Gastrocnemius medialis (tissue), 4 donors: ENCODE measurements around the gene SULT1C3. TPM values are rescaled to one million over a fixed set of nuclear protein-coding genes. Genes with fewer than 3 reads are reported as not detected.
A peak's percentile ranks its signal among the peaks of the same experiment; 100 is the strongest.

Experiments
- ATAC-seq, 2 donors: fragments of 150-250 bp; one replicate each; pipeline ENCODE4 v1.9.1; 2016
- DNase-seq, 2 donors: peaks; one replicate each; pipeline ENCODE4 v3.0.0-alpha.2; 2019
- H3K27ac ChIP-seq, 4 donors: fragments of 200-600 bp; sonication (generic); 1 replicate in 1 of 4; 2 replicates in 3 of 4; pipeline ENCODE4 v1.5.1; 2016 to 2018; ENCODE audit warnings: mild to moderate bottlenecking in 2 of 4, moderate library complexity in 1 of 4
- H3K27me3 ChIP-seq, 3 donors: fragments of 200-600 bp; sonication (generic) in 2 of 3; 1 replicate in 1 of 3; 2 replicates in 2 of 3; pipeline versions ENCODE4 v1.5.1 to v1.6.0; 2016 to 2019; ENCODE audit warnings: mild to moderate bottlenecking in 1 of 3, moderate library complexity in 1 of 3
- H3K36me3 ChIP-seq, 2 donors: fragments of 200-600 bp; sonication (generic) in 1 of 2; one replicate each; pipeline ENCODE4 v1.5.1; 2017 to 2018
- H3K4me1 ChIP-seq, 2 donors: fragments of 200-600 bp; sonication (generic) in 1 of 2; one replicate each; pipeline ENCODE4 v1.5.1; 2016 to 2017; ENCODE audit warnings: mild to moderate bottlenecking in 2 of 2
- H3K4me3 ChIP-seq, 4 donors: fragments of 200-600 bp; sonication (generic) in 3 of 4; 1 replicate in 1 of 4; 2 replicates in 3 of 4; pipeline ENCODE4 v1.5.1; 2016 to 2019; ENCODE audit warnings: mild to moderate bottlenecking in 2 of 4
- H3K9me3 ChIP-seq, 3 donors: fragments of 200-600 bp; sonication (generic) in 2 of 3; 1 replicate in 1 of 3; 2 replicates in 2 of 3; pipeline ENCODE4 v1.5.1; 2016 to 2019
- POLR2A ChIP-seq, 2 donors: fragments of 450-650 bp; IDR thresholded peaks; one replicate each; pipeline ENCODE4 v1.6.1; 2017; ENCODE audit warnings: antibody characterized with exemption in 2 of 2, mild to moderate bottlenecking in 2 of 2, moderate library complexity in 2 of 2
- in situ Hi-C, 4 donors: fragments of 200-750 bp; cut with MboI; loops; one replicate each; pipeline versions ENCODE4 v1.15.0 to v1.8.0; 2017; ENCODE audit warnings: low sequenced_read_pairs in 4 of 4
- intact Hi-C: fragments of 100-400 bp; cut with DNase I; formaldehyde crosslinking; loops from one replicate; pipeline ENCODE4 v1.15.1; 2023; ENCODE audit warnings: low total_unique reads
- total RNA-seq, 4 donors: library from RNA; depleted of rRNA; stranded (reverse); fragments of >200 nt; gene quantifications; one replicate each; pipeline versions ENCODE4 v1.1.0 to v1.2.3, GENCODE V29; 2016
- TF ChIP-seq, protein P1 (sequence below), 5 experiments: fragments of 450-650 bp in 3 of 5; fragments of 200-600 bp in 2 of 5; sonication (generic) in 2 of 5; IDR thresholded peaks in 4 of 5; conservative IDR thresholded peaks in 1 of 5; 1 replicate in 4 of 5; 2 replicates in 1 of 5; pipeline ENCODE4 v1.5.1; 2016 to 2019; ENCODE audit warnings: antibody characterized with exemption in 5 of 5, mild to moderate bottlenecking in 3 of 5, moderate library complexity in 3 of 5

SULT1C3 gene
- total RNA-seq, 4 donors from 2014 or later: not detected

GRCh38 chr2:108266218-108266617 is 26.4 kb downstream of the SULT1C3 start:
- Histone ChIP-seq H3K27ac (no peak overlapping the region), H3K27me3 (no peaks in the 10 kb centered on the region), H3K4me3 (no peak overlapping the region), H3K4me1 (no peaks in the 10 kb centered on the region), H3K9me3 (no peaks in the 10 kb centered on the region), H3K36me3 (no peaks in the 10 kb centered on the region)
- in situ Hi-C loops: no loop called here
- intact Hi-C loops: no loop called here
- ATAC-seq (no peak), DNase-seq (no peak)
- no peak for TF ChIP-seq POLR2A (IDR thresholded peaks at IDR 0.05)
- TF ChIP-seq, protein P1, sequence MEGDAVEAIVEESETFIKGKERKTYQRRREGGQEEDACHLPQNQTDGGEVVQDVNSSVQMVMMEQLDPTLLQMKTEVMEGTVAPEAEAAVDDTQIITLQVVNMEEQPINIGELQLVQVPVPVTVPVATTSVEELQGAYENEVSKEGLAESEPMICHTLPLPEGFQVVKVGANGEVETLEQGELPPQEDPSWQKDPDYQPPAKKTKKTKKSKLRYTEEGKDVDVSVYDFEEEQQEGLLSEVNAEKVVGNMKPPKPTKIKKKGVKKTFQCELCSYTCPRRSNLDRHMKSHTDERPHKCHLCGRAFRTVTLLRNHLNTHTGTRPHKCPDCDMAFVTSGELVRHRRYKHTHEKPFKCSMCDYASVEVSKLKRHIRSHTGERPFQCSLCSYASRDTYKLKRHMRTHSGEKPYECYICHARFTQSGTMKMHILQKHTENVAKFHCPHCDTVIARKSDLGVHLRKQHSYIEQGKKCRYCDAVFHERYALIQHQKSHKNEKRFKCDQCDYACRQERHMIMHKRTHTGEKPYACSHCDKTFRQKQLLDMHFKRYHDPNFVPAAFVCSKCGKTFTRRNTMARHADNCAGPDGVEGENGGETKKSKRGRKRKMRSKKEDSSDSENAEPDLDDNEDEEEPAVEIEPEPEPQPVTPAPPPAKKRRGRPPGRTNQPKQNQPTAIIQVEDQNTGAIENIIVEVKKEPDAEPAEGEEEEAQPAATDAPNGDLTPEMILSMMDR (IDR thresholded peaks at IDR 0.05 in 4 of 5, conservative IDR thresholded peaks at IDR 0.05 in 1 of 5): no peak

DNA sequence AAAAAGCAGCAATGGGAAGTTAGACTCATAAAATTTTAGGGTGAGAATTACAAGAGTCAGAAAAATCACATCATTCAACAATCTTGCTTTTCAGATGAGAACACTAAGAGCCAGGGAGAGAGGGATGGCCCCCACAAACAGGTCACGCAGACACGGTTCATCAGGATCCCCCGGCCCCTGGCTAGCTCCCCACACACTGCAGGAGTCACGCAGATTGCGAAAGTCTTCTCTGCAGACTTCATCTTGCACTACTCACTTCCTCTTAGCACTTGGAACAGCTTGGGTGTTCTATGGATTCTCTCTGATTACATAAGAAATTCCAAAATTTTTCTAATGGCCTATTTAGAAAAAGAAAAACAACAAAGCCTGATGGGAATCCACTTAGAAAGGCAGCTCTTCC is 27.3 kb downstream of the SULT1C3 start:
- intact Hi-C loops: no loop called here
- Histone ChIP-seq H3K4me3 (no peak overlapping the region), H3K36me3 (no peaks in the 10 kb centered on the region), H3K27ac (peak overlapping the region in 1 of 4 donors; percentile 43), H3K27me3 (no peaks in the 10 kb centered on the region), H3K9me3 (no peaks in the 10 kb centered on the region), H3K4me1 (no peaks in the 10 kb centered on the region)
- ATAC-seq: no peak
- TF ChIP-seq POLR2A (IDR thresholded peaks at IDR 0.05): no peak
- TF ChIP-seq, protein P1 (IDR thresholded peaks at IDR 0.05 in 4 of 5, conservative IDR thresholded peaks at IDR 0.05 in 1 of 5): no peak
- DNase-seq: peak in 1 of 2 donors; percentile 19
- in situ Hi-C loops: no loop called here

DNA sequence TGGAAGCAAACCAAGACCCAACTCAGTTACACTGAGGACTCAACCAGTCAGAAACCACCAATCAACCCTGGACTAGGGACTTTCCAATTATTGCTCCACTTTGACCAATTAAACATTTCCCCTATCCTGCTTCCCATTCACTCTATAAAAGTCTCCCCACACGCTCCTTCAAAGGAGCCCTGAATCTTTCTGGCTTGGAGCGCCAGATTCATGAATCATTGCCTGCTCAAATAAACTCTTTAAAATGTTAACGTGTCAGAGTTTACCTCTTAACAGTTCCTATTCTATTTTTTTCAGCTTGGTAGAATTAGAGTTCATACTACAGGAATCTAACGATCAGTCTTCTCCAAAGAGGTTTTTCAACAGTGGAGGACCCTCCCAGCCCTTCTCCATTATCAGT is 28.2 kb downstream of the SULT1C3 start:
- Histone ChIP-seq H3K27me3 (no peaks in the 10 kb centered on the region), H3K9me3 (no peaks in the 10 kb centered on the region), H3K4me1 (no peaks in the 10 kb centered on the region), H3K36me3 (no peaks in the 10 kb centered on the region), H3K4me3 (no peak overlapping the region), H3K27ac (no peak overlapping the region)
- intact Hi-C loops (no loop called here), in situ Hi-C loops (no loop called here)
- TF ChIP-seq POLR2A (IDR thresholded peaks at IDR 0.05): no peak
- TF ChIP-seq, protein P1 (IDR thresholded peaks at IDR 0.05 in 4 of 5, conservative IDR thresholded peaks at IDR 0.05 in 1 of 5): no peak
- DNase-seq: no peak
- ATAC-seq: no peak

GRCh38 chr2:108270346-108270745 is 30.6 kb downstream of the SULT1C3 start:
- no peaks in the 10 kb centered on the region for H3K4me1 ChIP-seq
- TF ChIP-seq, protein P1 (IDR thresholded peaks at IDR 0.05 in 4 of 5, conservative IDR thresholded peaks at IDR 0.05 in 1 of 5): no peak
- no peak for TF ChIP-seq POLR2A (IDR thresholded peaks at IDR 0.05)
- no peaks in the 10 kb centered on the region for H3K36me3 ChIP-seq
- intact Hi-C loops (no loop called here), in situ Hi-C loops (no loop called here)
- no peaks in the 10 kb centered on the region for H3K27me3 ChIP-seq
- DNase-seq: no peak
- ATAC-seq: no peak
- H3K27ac ChIP-seq: no peak overlapping the region
- H3K9me3 ChIP-seq: no peaks in the 10 kb centered on the region
- H3K4me3 ChIP-seq: no peak overlapping the region
